ENCODE data around the gene DDX59.

- TF ChIP-seq POLR2A (conservative IDR thresholded peaks at IDR 0.05) (no peak), ZNF140 (CRISPR knock-in tag; IDR thresholded peaks at IDR 0.05) (no peak), ELK1 (CRISPR knock-in tag; IDR thresholded peaks at IDR 0.05) (no peak), EZH2 (IDR thresholded peaks at IDR 0.05; ENCODE audit: borderline replicate concordance, low read depth, low read length) (no peak), REST (IDR thresholded peaks at IDR 0.05; ENCODE audit: borderline replicate concordance) (no peak), REST (CRISPR knock-in tag; IDR thresholded peaks at IDR 0.05; ENCODE audit: low read depth) (no peak)
Observed at GRCh38 chr1:200684015-200684414, 14.3 kb upstream of the DDX59 start.

All from K562 (cell line).